ENCODE data around the gene NFATC1.

The NFATC1 gene

DNA sequence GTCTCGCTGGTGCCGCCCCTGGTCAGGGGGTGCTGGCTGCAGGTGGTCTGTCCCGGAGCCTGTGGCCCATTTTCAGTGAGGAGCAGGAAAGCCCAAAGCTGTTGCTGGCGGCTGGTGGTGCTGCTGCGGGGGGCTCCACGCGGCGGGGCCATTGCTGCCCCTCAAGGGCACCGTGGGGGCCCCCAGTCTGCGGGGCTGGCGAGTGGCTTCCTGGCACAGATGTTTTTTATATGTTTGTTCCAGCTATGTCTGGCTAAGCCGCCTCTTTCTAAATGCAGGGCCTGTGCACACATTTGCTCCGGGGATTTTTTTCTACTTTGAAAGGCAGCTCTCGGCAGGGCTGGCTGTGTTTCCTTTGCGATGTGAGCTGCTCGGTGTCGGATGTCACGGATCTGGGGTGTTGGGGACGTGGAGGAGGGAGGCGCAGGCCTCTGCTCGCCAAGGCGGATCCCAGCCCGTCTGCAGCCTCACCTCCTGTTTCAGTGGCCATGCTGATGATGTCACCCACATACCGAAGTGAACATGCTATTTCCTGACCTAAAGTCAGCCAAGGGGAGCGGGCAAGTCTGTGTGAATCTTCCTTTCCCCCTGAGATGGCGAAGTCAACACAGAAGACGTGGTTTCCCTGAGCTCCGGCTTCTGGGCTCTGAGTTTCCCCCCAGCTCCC lies 171.9 kb downstream of the NFATC1 start:
- TF ChIP-seq, protein P1, sequence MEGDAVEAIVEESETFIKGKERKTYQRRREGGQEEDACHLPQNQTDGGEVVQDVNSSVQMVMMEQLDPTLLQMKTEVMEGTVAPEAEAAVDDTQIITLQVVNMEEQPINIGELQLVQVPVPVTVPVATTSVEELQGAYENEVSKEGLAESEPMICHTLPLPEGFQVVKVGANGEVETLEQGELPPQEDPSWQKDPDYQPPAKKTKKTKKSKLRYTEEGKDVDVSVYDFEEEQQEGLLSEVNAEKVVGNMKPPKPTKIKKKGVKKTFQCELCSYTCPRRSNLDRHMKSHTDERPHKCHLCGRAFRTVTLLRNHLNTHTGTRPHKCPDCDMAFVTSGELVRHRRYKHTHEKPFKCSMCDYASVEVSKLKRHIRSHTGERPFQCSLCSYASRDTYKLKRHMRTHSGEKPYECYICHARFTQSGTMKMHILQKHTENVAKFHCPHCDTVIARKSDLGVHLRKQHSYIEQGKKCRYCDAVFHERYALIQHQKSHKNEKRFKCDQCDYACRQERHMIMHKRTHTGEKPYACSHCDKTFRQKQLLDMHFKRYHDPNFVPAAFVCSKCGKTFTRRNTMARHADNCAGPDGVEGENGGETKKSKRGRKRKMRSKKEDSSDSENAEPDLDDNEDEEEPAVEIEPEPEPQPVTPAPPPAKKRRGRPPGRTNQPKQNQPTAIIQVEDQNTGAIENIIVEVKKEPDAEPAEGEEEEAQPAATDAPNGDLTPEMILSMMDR (IDR thresholded peaks at IDR 0.05; ENCODE audit: low read depth, low read length) = no peak
- H3K4me3 ChIP-seq (ENCODE audit: low read depth, low read length) = no peak overlapping the region

DNA sequence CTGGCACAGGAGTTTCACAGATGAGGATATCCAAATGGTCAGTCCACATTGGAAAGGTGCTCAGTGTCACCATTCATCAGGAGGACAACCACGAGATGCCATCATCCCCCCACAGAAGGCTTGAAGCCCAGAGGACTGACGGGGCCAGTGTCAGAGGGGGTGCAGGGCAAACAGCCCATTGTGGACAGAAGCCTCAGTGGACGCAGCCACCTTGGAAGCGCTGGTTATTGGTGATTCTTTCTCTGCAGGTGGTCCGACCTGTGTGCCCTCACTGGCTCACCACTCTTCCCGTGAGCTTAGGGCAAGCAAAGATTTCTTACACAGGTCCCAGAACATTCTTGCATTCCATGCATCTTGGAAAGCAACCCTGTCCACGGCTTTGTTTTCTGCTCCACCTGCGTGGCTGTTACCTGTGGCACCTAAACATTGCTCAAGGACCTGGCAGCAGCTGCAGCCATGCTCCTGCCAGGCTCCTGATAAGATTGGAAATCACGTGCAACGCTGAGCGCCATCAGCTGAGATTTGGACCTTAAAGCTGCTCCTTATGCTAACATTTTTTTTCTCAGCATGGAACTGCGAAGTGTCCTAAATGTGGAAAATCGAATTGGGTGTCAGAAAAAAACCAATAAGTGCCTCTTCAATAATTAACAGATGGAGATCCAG lies 172.9 kb downstream of the NFATC1 start:
- no peak overlapping the region for H3K4me3 ChIP-seq (ENCODE audit: low read depth, low read length)
- TF ChIP-seq, protein P1 (IDR thresholded peaks at IDR 0.05; ENCODE audit: low read depth, low read length) = no peak

DNA sequence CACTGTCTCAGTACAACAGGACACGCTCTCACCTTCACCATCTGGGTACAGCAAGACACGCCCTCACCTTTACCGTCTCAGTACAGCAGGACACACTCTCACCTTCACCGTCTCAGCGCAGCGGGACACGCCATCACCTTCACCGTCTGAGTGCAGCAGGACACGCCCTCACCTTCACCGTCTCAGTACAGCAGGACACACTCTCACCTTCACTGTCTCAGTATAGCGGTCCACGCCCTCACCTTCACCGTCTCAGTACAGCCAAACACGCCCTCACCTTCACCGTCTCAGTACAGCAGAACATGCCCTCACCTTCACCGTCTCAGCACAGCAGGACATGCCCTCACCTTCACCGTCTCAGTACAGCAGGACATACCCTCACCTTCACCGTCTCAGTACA lies 174.0 kb downstream of the NFATC1 start:
- TF ChIP-seq, protein P1 (IDR thresholded peaks at IDR 0.05; ENCODE audit: low read depth, low read length) = no peak
- H3K4me3 ChIP-seq (ENCODE audit: low read depth, low read length) = no peak overlapping the region

DNA sequence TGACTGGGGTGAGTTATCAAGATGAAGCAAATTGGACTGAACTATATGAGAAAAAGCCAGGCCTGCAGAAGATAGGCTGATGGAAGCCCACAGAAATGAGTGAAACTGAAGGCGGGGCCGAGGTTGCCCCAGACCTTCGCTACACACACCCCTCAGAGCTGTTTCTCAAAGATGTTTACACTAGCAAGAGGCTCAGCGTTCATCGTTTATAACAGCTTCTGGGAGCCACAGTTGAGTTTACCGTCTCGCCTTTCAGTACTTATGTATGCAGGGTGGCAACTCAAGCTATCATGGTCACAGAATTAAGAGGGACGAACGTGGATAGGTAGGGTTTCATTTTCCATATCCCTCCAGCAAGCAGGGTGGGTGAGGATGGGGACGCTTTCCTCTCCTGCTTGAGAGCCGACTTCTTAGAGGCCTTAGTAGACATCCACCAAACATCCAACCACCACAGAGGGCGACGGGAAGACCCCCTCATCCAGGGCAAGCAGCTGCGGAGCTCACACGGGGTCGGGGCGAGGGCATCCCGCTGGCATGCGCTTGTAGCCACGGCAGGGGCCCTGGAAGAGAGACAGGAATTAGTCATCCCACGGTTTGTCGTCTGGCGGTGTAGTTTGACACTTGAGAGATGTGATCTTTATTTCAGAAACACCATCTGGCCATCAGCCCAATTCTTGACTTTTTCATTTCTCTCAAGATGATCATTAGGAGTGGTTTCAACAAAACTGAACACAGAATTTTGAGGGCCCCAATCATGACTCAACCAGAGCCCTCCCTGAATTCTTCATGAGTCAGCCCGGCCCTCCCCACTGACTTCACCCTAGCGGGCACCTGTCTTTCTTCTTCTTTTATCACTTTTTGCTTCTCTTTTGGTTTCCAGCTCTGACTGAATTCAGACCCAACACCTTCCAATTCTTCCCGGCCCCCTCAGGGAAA lies 174.8 kb downstream of the NFATC1 start:
- peak overlapping the region; percentile 38 for H3K4me3 ChIP-seq (ENCODE audit: low read depth, low read length)

GRCh38 chr18:79571211-79572092 lies 175.7 kb downstream of the NFATC1 start:
- TF ChIP-seq, protein P1 (IDR thresholded peaks at IDR 0.05; ENCODE audit: low read depth, low read length) = no peak
- no peak overlapping the region for H3K4me3 ChIP-seq (ENCODE audit: low read depth, low read length)

More for the DNA sequence above, 174.8 kb downstream of the NFATC1 start:
- TF ChIP-seq, protein P1 (IDR thresholded peaks at IDR 0.05; ENCODE audit: low read depth, low read length) = no peak

DNA sequence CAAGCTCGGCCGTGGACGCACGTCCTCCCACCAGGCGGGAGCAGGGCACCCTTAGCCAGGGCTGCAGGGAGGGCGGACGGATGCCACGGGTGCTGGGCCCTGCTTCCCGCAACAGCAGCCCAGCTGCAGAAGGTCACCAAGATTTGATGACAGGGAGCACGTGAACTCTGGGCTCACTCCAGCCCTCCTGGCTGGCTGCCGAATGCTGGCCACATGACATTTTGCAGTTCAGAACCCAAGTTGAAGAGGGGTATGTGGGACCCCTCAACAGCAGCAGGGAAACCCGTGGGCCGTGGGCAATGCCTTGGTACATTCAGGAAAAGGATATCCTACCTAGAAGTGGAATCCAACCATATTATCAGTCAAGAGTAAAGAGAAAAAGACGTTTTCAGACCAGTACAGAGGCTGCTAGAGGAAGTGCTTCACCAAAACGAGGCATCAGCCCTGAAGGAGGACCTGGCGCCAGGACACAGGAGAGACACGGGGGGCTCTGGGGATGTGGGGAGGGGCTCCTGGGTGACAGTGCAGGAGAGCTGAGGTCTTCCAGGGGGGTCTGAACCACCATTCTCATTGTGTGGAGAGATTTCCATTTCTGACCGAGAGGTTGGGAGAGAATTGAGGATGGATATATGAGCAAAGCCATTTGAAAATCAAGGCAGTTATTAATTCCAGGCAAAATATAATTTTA lies 176.5 kb downstream of the NFATC1 start:
- TF ChIP-seq, protein P1 (IDR thresholded peaks at IDR 0.05; ENCODE audit: low read depth, low read length) = no peak
- H3K4me3 ChIP-seq (ENCODE audit: low read depth, low read length) = no peak overlapping the region
